Inflammatory macrophage treated with lipopolysaccharide for 1 hour (primary cell): Measurements from ENCODE around the gene SUPT3H.
"Not testable (repeated sequence)": the region's sequence is repeated elsewhere in the genome, so short reads cannot be mapped to it uniquely, and the experiment has no call there.

Source experiments
- DNase-seq, 2 donors: peaks; one replicate each; pipeline ENCODE4 v3.0.0-alpha.2; 2020 to 2022

Gene SUPT3H

GRCh38 chr6:45170309-45170708 lies 207.4 kb downstream of the SUPT3H start:
- DNase-seq, result no peak

DNA sequence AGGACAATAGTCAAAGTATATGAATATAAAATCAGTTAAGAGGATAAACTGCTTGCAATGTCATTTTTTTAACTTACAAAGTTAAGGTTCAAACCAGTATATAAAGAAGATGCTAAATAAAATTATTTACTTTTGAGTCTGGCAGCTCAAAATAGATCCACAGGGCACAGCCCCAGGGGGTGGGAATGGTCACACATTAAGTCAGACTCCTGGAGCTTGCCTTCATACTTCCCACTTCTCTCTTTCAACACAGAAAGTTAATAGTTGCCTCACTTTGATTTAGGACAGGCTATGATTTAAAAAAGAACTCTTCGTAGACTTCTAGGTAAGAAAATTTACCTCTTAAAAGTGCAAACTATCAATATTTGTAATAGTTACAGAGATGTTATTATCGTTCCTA lies 207.9 kb downstream of the SUPT3H start:
- peak in 1 of 2 donors; percentile 7 for DNase-seq

GRCh38 chr6:45163952-45164766 lies 213.6 kb downstream of the SUPT3H start:
- DNase-seq, result peak in 1 of 2 donors; percentile 10

- DNase-seq, result no peak
These were observed 217.4 kb downstream of the SUPT3H start for GRCh38 chr6:45160305-45160704.

DNA sequence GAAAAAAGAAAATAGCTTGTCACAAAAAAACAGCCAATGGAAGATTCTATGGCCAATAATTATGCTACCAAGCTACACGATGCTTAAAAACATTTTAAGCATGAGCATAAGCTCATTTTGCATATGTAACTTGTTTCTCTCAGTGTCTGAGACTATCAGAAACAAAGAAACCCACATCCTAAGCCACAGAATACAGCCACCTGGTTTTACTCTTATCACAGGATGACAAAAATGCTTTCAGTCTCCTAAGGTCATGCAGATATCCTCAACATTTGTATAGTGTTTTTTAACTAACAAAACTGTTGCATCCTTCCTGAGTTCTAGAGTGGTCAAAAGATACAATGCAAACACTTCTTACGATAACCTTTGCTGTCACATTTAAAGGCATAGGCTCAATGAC lies 221.7 kb downstream of the SUPT3H start:
- no peak for DNase-seq

- DNase-seq, result no peak
These were observed 222.3 kb downstream of the SUPT3H start for GRCh38 chr6:45155341-45155894.

DNA sequence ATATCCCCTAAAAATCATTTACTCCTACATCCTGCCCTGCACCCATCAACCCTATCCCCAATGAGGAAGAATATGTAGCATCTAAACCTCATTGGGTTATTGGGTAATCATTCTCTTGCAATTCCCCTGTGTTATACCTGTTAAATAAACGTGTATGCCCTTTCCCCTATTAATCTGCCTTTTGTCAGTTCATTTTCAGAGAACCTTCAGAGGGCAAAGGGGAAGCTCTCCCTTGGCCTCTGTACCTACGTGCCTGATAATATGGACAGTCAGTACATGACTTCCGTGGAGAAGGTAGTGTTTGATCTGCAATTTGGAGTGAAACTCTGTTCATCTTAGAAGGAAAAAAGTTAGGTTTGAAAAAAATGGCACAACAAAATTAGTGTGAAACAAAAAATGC lies 223.1 kb downstream of the SUPT3H start:
- DNase-seq, result no peak

DNA sequence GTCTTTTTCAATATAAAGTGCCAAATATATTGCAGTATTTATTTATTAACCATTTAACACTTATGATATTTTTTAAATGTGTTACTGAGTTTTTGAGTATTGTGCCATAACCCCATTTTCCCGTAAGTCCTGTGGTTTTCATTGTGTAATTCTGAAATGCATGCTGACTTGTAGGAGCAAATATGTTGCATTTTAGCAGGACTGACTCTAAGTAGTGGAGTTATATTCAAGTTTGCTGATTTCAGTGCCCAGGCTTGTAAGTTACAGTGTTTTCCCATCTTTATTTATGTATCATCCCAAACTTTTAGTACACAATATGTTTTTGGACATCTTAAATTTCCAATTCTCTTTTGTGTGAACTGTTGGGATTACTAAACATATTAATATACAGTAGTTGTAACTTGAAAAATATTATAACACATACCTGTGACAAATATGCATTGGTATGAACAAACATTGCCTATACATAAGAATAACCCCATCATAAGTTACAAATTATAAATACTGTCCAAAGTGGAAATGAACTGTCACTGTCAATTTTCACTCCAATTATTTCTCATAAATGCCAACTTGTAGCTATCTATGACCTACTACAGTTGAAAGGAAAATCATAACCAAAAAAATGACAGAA lies 228.9 kb downstream of the SUPT3H start:
- DNase-seq, result no peak

- peak in 1 of 2 donors; percentile 17 for DNase-seq
These were observed 229.5 kb downstream of the SUPT3H start for GRCh38 chr6:45148278-45148677.

DNA sequence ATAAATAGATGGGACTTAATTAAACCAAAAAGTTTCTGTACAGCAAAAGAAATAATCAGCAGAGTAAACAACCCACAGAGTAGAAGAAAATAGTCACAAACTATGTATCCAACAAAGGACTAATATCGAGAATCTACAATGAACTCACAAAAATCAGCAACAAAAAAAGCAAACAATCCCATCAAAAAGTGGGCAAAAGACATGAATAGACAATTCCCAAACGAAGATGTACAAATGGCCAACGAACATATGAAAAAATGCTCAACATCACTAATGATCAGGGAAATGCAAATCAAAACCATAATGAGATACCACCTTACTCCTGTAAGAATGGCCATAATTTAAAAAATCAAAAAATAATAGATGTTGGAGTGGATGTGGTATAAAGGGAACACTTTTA lies 232.1 kb downstream of the SUPT3H start:
- not testable (repeated sequence) for DNase-seq

GRCh38 chr6:45138765-45139164 lies 239.0 kb downstream of the SUPT3H start:
- no peak for DNase-seq

- DNase-seq, result no peak
These were observed 241.2 kb downstream of the SUPT3H start for GRCh38 chr6:45136495-45136894.

DNA sequence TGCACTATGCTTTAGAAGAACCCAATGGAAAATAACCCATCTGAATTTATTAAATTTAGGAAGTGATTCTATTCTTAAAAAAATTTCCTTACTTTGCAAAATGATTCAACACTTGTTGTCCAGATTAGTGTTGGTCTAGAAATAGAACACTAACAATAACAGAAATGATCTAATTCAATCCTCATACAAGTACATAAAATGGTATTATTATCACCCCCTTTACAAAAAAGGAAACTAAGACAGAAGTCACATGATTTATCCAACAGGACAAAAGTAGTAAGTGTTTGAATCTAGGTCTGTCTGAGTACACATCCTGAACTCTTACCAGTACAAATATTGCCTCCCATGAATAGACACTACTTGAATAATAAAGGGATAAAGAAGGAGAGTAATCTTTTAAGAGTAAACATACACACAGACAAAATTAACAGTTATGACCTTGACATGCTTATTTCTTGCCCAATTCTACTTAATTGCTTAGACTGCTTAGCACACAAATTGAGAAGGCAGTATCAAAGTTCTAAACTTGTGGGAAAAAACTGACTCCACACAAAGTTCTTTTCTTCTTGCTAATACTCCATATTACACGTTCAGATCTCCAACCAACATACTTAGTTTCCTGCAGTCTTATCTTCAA lies 245.0 kb downstream of the SUPT3H start:
- DNase-seq, result peak in 1 of 2 donors; percentile 35

DNA sequence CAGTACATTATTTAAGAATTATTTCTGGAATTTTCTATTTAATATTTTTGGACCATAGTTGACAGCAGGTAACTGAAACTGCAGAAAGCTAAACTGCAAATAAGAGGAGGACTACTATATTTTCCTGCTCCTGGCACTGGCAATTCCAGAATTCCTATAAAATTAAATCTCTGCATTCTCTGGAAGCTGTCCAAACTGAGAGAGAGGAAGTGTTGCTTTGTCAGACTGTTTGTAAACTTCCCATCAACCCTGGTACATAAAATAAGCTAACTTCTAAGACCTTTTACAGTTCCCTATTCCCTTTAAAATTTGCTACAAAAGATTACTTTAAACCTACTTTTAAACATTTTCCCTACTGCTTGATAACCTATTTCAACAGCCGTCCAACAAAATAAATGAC lies 245.7 kb downstream of the SUPT3H start:
- DNase-seq, result no peak

- DNase-seq, result no peak
These were observed 248.7 kb downstream of the SUPT3H start for GRCh38 chr6:45129051-45129450.

DNA sequence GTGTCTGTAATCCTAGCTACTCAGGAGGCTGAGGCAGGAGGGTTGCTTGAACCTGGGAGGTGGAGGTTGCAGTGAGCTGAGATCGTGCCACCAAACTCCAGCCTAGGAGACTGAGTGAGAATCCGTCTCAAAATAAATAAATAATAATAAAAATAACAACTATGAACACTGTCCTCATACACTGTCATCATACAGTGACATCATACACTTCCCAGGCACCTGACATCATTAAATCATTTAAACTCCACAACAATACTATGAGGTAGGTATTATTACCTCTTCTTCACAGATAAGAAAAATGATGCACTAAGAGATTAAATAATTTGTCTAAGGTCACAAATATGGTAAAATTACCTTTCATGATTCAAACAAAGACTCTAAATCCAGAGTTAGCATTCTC lies 250.5 kb downstream of the SUPT3H start:
- no peak for DNase-seq

DNA sequence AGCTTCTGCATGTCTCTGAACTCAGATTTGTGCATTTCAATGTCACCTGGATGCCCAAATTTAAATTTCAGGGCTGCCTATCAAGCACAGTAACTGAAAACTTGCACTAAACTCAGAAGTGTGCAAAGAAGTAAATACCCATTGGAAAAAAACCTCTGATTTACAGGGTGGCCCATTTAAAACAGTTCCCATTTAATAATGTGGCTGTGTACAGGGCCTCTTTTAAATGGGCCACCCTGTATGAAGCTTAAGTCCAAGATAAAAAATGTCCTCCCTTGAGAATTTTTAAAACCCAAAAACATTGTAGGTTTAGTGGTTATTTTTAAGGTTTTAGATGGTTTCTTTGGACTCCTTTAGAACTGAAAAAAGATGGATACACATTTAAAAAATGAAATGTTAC lies 251.7 kb downstream of the SUPT3H start:
- DNase-seq, result no peak

DNA sequence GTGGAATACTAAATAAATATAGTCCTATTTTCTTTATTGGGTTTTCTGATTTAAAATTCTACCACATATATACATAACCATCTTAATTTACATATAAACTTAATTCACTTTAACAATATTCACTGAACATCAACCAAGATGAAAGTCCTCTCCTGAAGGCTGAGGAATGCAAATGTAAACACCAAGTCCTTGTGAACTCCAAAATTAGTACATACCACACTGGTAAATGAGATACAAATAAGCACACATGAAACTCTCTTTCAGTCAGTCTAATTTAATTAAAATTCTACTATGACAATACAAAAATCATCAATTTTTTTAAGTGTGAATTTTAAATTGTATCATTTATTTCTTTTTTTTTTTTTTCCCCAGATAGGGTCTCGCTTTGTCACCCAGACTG lies 254.7 kb downstream of the SUPT3H start:
- no peak for DNase-seq

DNA sequence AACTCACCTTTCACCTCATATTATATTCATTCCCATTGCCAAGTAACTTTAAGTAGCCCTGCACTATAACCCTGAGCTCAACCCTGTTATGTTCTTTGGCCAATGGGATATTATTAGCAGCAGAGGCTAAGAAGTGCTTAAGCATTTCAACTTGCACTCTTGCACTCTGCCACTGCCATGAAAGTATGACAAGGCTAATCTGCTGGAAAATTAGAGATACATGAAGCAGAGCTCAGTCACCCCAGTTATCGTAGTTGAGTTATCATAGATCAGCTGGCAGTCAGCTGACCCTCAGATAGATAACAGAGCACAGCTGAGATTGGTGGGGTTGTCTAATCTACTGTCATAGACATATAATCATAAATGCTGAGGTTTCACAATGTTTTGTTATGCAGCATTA lies 259.0 kb downstream of the SUPT3H start:
- DNase-seq, result no peak

- DNase-seq, result no peak
These were observed 260.9 kb downstream of the SUPT3H start for GRCh38 chr6:45116714-45117410.

DNA sequence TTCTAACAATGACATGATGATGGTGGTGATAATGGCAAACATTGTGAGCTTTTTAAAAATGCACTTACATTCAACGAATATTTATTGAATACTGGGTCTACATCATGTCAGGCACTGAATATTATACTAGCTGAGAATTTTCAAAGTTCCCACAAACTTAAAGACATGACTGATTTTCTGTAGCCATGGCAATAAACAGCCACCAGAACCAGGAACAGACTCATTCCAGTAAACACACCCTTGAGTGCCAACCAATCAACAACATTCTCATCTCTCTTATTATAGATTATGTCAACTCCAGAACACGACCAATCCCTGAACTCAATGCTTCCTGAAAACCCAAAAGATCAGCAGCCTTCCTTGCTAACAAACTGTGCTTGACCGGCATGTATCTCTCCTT lies 262.0 kb downstream of the SUPT3H start:
- peak in 1 of 2 donors; percentile 6 for DNase-seq

- DNase-seq, result no peak
These were observed 265.0 kb downstream of the SUPT3H start for GRCh38 chr6:45112711-45113110.

DNA sequence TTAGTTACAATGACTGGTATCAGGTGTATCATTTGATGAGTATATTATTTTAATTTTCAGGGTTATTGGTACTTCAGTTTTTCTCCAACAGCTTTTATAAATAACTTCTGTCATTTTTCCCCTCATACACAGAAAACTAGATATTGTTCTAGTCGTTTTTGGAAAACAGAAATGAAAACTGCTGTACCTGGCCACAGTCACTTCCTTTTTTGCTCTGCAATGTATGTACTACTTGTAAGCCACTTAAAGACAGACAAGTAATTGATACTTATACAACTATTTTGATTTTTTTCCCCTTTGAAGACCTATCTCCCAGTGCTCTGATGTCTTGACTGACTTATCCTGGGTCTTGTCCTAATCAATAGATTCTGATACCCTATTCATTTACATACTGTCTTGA lies 268.2 kb downstream of the SUPT3H start:
- DNase-seq, result no peak
